ENCODE results near the gene MAP3K6. TPM values are rescaled to one million over a fixed set of nuclear protein-coding genes. Genes with fewer than 3 reads are reported as not detected.

MAP3K6 gene
- total RNA-seq, 4 donors from 2014 or later: 72.3 to 121 (median 76.9) TPM

DNA sequence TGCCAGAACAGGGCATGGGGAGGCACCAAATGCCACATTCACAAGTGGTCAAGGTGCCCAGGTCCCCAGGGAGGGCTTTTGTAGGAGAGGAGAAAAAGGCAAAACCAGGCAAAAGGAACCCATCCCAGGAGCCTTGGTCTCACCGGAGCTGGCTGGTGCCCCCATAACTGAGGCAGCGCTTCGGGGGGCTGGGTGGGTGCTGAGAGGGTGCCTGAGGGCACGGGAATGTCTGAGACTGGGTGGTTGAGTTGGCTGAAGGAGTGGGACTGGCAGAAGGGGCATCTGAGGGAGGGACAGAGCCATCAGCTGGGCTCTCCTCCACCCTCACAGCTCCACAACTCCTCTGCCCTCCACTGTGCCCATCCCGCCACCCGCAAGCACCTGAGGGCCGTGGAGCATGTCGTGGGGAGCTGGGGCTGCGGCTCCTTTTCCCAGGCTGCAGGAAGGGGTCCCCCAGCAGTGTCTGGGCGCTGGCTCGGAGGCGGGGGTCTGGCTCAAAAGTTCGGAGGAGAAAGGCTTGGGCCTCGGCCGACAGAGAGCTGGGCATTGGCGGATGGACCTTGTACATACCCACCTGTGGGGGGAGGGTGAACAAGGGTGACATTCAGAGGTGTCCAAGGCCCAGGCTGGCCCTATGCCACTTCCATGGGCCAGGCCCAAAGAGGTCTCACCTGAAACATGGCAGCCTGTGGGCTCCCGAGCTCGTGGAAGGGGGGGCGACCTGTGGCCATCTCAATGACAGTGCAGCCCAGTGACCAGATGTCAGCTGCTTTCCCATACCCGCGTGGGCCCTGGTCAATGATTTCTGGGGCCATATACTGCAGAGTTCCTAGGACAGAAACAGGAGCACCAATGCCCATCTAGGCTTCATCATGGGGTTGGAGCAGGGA is 8.5 kb downstream of the MAP3K6 start:
- no peaks in the 10 kb centered on the region for H3K27me3 ChIP-seq
- H3K9me3 ChIP-seq: no peaks in the 10 kb centered on the region
- H3K4me3 ChIP-seq: no peak overlapping the region
- peaks cover 15 to 54% (median 19%) of the 10 kb centered on the region in 3 donors for H3K4me1 ChIP-seq
- intact Hi-C loops (cut with DNase I): loop anchor here (5.0 kb wide), 1 partner anchor 34 kb away; the partner anchor contains the start of gene GPR3
- DNase-seq: no peak
- H3K27ac ChIP-seq: peak overlapping the region in 2 of 4 donors; percentile 67 to 81
- 90 to 92% methylated on average over 6 to 11 of the region's 21 CpGs for WGBS, 2 donors
- H3K36me3 ChIP-seq: peaks cover 69 to 100% (median 74%) of the 10 kb centered on the region in 3 donors
- TF ChIP-seq, protein P1, sequence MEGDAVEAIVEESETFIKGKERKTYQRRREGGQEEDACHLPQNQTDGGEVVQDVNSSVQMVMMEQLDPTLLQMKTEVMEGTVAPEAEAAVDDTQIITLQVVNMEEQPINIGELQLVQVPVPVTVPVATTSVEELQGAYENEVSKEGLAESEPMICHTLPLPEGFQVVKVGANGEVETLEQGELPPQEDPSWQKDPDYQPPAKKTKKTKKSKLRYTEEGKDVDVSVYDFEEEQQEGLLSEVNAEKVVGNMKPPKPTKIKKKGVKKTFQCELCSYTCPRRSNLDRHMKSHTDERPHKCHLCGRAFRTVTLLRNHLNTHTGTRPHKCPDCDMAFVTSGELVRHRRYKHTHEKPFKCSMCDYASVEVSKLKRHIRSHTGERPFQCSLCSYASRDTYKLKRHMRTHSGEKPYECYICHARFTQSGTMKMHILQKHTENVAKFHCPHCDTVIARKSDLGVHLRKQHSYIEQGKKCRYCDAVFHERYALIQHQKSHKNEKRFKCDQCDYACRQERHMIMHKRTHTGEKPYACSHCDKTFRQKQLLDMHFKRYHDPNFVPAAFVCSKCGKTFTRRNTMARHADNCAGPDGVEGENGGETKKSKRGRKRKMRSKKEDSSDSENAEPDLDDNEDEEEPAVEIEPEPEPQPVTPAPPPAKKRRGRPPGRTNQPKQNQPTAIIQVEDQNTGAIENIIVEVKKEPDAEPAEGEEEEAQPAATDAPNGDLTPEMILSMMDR (IDR thresholded peaks at IDR 0.05): no peak

DNA sequence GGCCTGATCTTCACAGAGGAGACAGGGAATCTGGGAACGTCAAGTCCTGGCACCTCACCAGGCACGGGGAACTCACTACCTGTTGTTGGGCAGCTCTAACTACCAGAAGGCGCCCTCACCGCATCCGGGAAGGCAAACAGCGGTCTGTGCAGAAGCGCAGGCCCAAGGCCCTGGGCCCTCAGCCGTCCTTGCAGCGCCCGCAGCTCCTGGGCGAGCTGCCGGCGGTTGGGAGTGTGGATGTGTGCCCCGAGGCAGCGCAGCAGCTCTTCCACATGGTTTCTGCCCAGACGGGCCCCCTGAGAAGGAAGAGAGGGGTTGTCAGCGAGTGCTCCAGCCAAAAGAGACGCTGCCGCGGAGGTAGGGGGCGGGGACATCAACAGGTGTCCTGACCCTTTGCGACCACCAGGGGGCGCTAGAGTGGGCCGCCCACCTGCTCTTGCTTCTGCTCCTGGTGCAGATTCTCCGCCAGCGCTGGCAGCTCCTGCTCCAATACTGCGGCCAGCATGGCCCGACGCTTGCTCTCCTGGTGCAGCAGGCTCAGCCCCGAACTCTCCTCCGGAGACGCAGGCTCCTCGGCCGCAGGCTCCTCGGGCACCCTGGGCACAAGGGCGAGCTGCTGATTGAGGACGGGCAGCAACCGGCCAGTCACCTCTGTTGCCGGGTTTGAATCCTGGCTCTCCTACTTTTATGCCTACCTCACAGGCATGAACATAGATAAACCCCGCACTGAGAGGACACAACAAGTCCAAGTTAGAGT is 9.3 kb downstream of the MAP3K6 start:
- H3K9me3 ChIP-seq: no peaks in the 10 kb centered on the region
- no peak for TF ChIP-seq POLR2A (IDR thresholded peaks at IDR 0.05)
- TF ChIP-seq, protein P1 (IDR thresholded peaks at IDR 0.05): peak; percentile 96 to 98 (median 98)
- peaks cover 65 to 100% (median 66%) of the 10 kb centered on the region in 3 donors for H3K36me3 ChIP-seq
- DNase-seq: peak; percentile 43
- peak overlapping the region in 3 of 4 donors; percentile 11 to 49 (median 29) for H3K4me3 ChIP-seq
- peak overlapping the region; percentile 64 to 81 (median 70) for H3K27ac ChIP-seq
- no peaks in the 10 kb centered on the region for H3K27me3 ChIP-seq
- peaks cover 15 to 54% (median 19%) of the 10 kb centered on the region in 3 donors for H3K4me1 ChIP-seq
- intact Hi-C loops (cut with DNase I): loop anchor here (5.0 kb wide), 1 partner anchor 35 kb away; the partner anchor contains the start of gene GPR3
- WGBS, 2 donors: 30% methylated on average over 2 of the region's 40 CpGs; no CpG with 5 or more reads in 1 of the 2 donors

GRCh38 chr1:27356619-27357280 is 10.0 kb downstream of the MAP3K6 start:
- 51% methylated on average over 9 of the region's 37 CpGs; no CpG with 5 or more reads in 1 of the 2 donors for WGBS, 2 donors
- TF ChIP-seq, protein P1 (IDR thresholded peaks at IDR 0.05): peak in 3 of 6 experiments; percentile 3 to 16 (median 3)
- TF ChIP-seq POLR2A (IDR thresholded peaks at IDR 0.05): no peak
- no peaks in the 10 kb centered on the region for H3K27me3 ChIP-seq
- H3K4me1 ChIP-seq: peaks cover 15 to 57% (median 19%) of the 10 kb centered on the region in 3 donors
- no peaks in the 10 kb centered on the region for H3K9me3 ChIP-seq
- H3K36me3 ChIP-seq: peaks cover 57 to 97% (median 59%) of the 10 kb centered on the region in 3 donors
- intact Hi-C loops (cut with DNase I): loop anchor here (5.0 kb wide), 1 partner anchor 36 kb away; the partner anchor contains the start of gene GPR3
- peak overlapping the region; percentile 64 to 81 (median 70) for H3K27ac ChIP-seq
- DNase-seq: no peak
- H3K4me3 ChIP-seq: peak overlapping the region in 2 of 4 donors; percentile 29 to 49

GRCh38 chr1:27356277-27356618 is 10.5 kb downstream of the MAP3K6 start:
- WGBS, 2 donors: 57% methylated on average over 8 of the region's 13 CpGs; no CpG with 5 or more reads in 1 of the 2 donors
- Histone ChIP-seq H3K36me3 (peaks cover 52 to 94% (median 54%) of the 10 kb centered on the region in 3 donors), H3K27me3 (no peaks in the 10 kb centered on the region), H3K4me3 (peak overlapping the region in 1 of 4 donors; percentile 49), H3K4me1 (peaks cover 17 to 62% (median 19%) of the 10 kb centered on the region in 3 donors), H3K9me3 (no peaks in the 10 kb centered on the region), H3K27ac (peak overlapping the region; percentile 16 to 81 (median 66))
- DNase-seq: no peak
- TF ChIP-seq, protein P1 (IDR thresholded peaks at IDR 0.05): no peak
- TF ChIP-seq POLR2A (IDR thresholded peaks at IDR 0.05): no peak
- intact Hi-C loops (cut with DNase I): loop anchor here (5.0 kb wide), 1 partner anchor 36 kb away; the partner anchor contains the start of gene GPR3

Measured in esophagus squamous epithelium (tissue), 5 donors.